Astrocyte of the cerebellum (primary cell): ENCODE results near the gene INPP4A.

ENCODE experiments used
- DNase-seq: peaks from one replicate; pipeline ENCODE4 v3.0.0-alpha.2; 2011; ENCODE audit warnings: low read depth
- H3K4me3 ChIP-seq: 2 replicates; pipeline ENCODE4 v1.5.1; 2011; ENCODE audit warnings: mild to moderate bottlenecking, low read depth, low read length, moderate library complexity
- CTCF ChIP-seq: IDR thresholded peaks from 2 replicates; pipeline ENCODE4 v1.5.1; 2012; ENCODE audit warnings: low read length, low read depth, moderate library complexity, mild to moderate bottlenecking; ENCODE audit errors: missing control alignments
- in situ Hi-C: cut with HindIII; loops from 2 replicates; pipeline ENCODE4 v1.10.0; 2017; ENCODE audit warnings: low sequenced_read_pairs

The INPP4A gene

GRCh38 chr2:98470851-98471255 is 26.2 kb downstream of the INPP4A start:
- in situ Hi-C loops, result no loop called here
- DNase-seq, result no peak
- no peak overlapping the region for H3K4me3 ChIP-seq
- no peak for TF ChIP-seq CTCF

- in situ Hi-C loops, result no loop called here
- no peak for DNase-seq
- no peak for TF ChIP-seq CTCF
- no peak overlapping the region for H3K4me3 ChIP-seq
Observed at GRCh38 chr2:98471402-98472131, 26.9 kb downstream of the INPP4A start.

GRCh38 chr2:98472132-98472650 is 27.5 kb downstream of the INPP4A start:
- DNase-seq, result no peak
- in situ Hi-C loops, result no loop called here
- H3K4me3 ChIP-seq, result no peak overlapping the region
- TF ChIP-seq CTCF, result no peak

GRCh38 chr2:98472961-98473746 is 28.5 kb downstream of the INPP4A start:
- in situ Hi-C loops, result no loop called here
- TF ChIP-seq CTCF, result no peak
- no peak overlapping the region for H3K4me3 ChIP-seq
- no peak for DNase-seq

GRCh38 chr2:98473995-98474780 is 29.5 kb downstream of the INPP4A start:
- TF ChIP-seq CTCF, result no peak
- H3K4me3 ChIP-seq, result no peak overlapping the region
- in situ Hi-C loops, result no loop called here
- DNase-seq, result no peak

- in situ Hi-C loops, result no loop called here
- DNase-seq, result no peak
- TF ChIP-seq CTCF, result no peak
- H3K4me3 ChIP-seq, result no peak overlapping the region
Observed at GRCh38 chr2:98474979-98475632, 30.4 kb downstream of the INPP4A start.
